ENCODE data around the gene RAB5IF.
"Not testable (repeated sequence)": the region's sequence is repeated elsewhere in the genome, so short reads cannot be mapped to it uniquely, and the experiment has no call there.

RAB5IF gene

GRCh38 chr20:36605399-36606157 is at the start of gene RAB5IF:
RAB5IF (plus strand) TSS chr20:36605779; CDS start chr20:36605952, 173 bp downstream.
- peak; percentile 97 for DNase-seq (ENCODE audit: low spot score)

- DNase-seq (ENCODE audit: low spot score): no peak
Observed at GRCh38 chr20:36562724-36563123, 42.9 kb upstream of the RAB5IF start.

- DNase-seq (ENCODE audit: low spot score): no peak
Observed at GRCh38 chr20:36563374-36563773, 42.2 kb upstream of the RAB5IF start.

- DNase-seq (ENCODE audit: low spot score): not testable (repeated sequence)
Observed at GRCh38 chr20:36564078-36564725, 41.4 kb upstream of the RAB5IF start.

GRCh38 chr20:36564726-36565121 is 40.9 kb upstream of the RAB5IF start:
- DNase-seq (ENCODE audit: low spot score): not testable (repeated sequence)

GRCh38 chr20:36565520-36565919 is 40.1 kb upstream of the RAB5IF start:
- DNase-seq (ENCODE audit: low spot score): no peak

GRCh38 chr20:36569847-36570429 is 35.6 kb upstream of the RAB5IF start:
- peak; percentile 70 for DNase-seq (ENCODE audit: low spot score)

GRCh38 chr20:36571564-36572504 is 33.7 kb upstream of the RAB5IF start:
- DNase-seq (ENCODE audit: low spot score): no peak

GRCh38 chr20:36572701-36573102 is 32.9 kb upstream of the RAB5IF start:
- DNase-seq (ENCODE audit: low spot score): no peak

- DNase-seq (ENCODE audit: low spot score): peak; percentile 95
Observed at GRCh38 chr20:36573103-36573797, 32.3 kb upstream of the RAB5IF start, which contains the start of gene TGIF2. TGIF2 (plus strand) TSS chr20:36573597; CDS start chr20:36578775, 5,178 bp downstream.

- DNase-seq (ENCODE audit: low spot score): peak; percentile 52
Observed at GRCh38 chr20:36573798-36574365, 31.7 kb upstream of the RAB5IF start.

GRCh38 chr20:36574366-36575135 is 31.0 kb upstream of the RAB5IF start:
- peak; percentile 62 for DNase-seq (ENCODE audit: low spot score)

GRCh38 chr20:36576081-36576445 is 29.5 kb upstream of the RAB5IF start:
- DNase-seq (ENCODE audit: low spot score): no peak

- DNase-seq (ENCODE audit: low spot score): no peak
Observed at GRCh38 chr20:36578356-36579041, 27.1 kb upstream of the RAB5IF start.

GRCh38 chr20:36579996-36580545 is 25.5 kb upstream of the RAB5IF start:
- DNase-seq (ENCODE audit: low spot score): peak; percentile 34

- DNase-seq (ENCODE audit: low spot score): no peak
Observed at GRCh38 chr20:36582322-36582721, 23.3 kb upstream of the RAB5IF start.

- DNase-seq (ENCODE audit: low spot score): no peak
Observed at GRCh38 chr20:36582821-36583220, 22.8 kb upstream of the RAB5IF start.

- no peak for DNase-seq (ENCODE audit: low spot score)
Observed at GRCh38 chr20:36584018-36584481, 21.5 kb upstream of the RAB5IF start.
